ENCODE measurements around the gene LDLRAD2.
"Not testable (repeated sequence)": the region's sequence is repeated elsewhere in the genome, so short reads cannot be mapped to it uniquely, and the experiment has no call there.

DNA sequence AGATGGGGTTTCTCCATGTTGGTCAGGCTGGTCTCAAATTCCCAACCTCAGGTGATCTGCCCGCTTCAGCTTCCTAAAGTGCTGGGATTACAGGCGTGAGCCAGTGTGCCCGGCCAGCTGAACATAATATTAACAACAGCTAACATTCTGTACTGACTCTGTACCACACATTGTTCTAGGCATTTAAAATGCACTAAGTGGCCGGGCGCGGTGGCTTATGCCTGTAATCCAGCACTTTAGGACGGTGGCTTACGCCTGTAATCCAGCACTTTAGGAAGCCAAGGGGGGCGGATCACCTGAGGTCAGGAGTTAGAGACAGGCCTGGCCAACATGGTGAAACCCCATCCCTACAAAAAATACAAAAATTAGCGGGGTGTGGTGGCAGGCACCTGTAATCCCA, 14.6 kb downstream of the LDLRAD2 start:
- TF ChIP-seq, protein P1, sequence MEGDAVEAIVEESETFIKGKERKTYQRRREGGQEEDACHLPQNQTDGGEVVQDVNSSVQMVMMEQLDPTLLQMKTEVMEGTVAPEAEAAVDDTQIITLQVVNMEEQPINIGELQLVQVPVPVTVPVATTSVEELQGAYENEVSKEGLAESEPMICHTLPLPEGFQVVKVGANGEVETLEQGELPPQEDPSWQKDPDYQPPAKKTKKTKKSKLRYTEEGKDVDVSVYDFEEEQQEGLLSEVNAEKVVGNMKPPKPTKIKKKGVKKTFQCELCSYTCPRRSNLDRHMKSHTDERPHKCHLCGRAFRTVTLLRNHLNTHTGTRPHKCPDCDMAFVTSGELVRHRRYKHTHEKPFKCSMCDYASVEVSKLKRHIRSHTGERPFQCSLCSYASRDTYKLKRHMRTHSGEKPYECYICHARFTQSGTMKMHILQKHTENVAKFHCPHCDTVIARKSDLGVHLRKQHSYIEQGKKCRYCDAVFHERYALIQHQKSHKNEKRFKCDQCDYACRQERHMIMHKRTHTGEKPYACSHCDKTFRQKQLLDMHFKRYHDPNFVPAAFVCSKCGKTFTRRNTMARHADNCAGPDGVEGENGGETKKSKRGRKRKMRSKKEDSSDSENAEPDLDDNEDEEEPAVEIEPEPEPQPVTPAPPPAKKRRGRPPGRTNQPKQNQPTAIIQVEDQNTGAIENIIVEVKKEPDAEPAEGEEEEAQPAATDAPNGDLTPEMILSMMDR (IDR thresholded peaks at IDR 0.05) = not testable (repeated sequence)
- TF ChIP-seq POLR2A (IDR thresholded peaks at IDR 0.05) = not testable (repeated sequence)

All from testis (tissue), 2 donors.